GM18870 (cell line): Measurements from ENCODE around the gene OR52E6.

Experiments used
- ATAC-seq: cut with Tn5 transposase; IDR thresholded peaks from one replicate; pipeline ENCODE4 v1.9.1; 2021; ENCODE audit warnings: moderate library complexity; ENCODE audit not compliant: unreplicated experiment

Gene OR52E6

DNA sequence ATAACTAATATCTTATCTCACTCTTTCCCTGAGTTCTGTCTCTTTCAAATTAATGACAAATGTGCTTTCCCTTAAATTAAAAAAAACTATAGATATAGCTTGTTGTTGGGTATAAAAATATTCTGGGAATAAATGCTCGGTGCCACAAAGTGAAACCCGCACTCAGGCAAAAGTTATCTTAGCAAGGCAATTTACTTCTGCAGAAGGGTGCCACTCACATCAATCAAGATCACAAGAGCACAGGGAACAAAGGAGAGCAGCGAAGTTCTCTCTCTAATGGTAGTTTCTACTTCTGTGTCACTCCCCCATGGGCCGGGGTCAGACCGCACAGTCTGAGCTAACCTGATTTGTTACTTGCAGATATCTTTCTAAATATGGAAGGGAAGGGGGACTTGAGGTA lies 37.7 kb downstream of the OR52E6 start:
- ATAC-seq: no peak

DNA sequence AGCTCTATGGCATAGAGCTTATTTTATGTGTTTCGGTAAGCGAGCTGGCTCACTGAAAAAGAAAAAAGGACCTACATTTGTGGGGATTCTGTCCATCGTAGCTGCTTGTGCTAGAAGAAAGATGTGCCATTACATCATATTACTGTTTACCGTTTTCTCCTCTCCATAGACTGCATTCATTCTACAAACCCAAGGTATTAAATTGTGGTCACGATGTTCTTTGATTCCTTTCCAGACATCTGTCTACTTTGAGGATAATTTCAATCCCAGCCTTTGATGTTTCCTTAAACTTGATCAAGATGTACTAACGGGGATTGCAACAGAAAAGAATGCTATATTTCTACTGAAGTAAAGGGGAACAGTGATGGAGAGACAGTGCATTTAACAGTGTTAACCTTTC lies 45.2 kb downstream of the OR52E6 start:
- ATAC-seq: no peak

DNA sequence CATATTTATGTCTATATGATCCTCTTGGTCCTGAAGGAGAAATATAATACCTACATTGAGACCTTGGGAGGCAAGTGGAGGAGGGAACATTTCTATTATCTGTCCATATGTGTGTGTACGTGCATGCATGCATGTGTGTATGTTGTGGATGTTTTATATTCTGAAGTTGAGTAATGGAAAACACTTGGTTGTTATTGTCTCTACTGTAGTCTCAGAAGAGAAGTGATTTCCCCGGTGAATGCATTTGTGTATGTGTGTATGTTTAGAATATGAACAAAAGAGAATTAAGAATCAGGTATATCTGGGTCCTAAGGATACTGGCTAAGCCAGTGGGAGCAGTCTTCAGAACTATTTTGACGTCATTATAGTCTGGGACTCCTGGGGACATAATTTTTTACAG lies 50.5 kb downstream of the OR52E6 start, which contains the start of gene OR52N1:
Gene OR52N1, minus strand, starts transcription at position 101 of the 400 bp plus-strand sequence. CDS start 2,449 bp downstream, outside the sequence.
- ATAC-seq: no peak
